ENCODE results near the gene OR51D1.
A peak's percentile ranks its signal among the peaks of the same experiment; 100 is the strongest.

OR51D1 gene

DNA sequence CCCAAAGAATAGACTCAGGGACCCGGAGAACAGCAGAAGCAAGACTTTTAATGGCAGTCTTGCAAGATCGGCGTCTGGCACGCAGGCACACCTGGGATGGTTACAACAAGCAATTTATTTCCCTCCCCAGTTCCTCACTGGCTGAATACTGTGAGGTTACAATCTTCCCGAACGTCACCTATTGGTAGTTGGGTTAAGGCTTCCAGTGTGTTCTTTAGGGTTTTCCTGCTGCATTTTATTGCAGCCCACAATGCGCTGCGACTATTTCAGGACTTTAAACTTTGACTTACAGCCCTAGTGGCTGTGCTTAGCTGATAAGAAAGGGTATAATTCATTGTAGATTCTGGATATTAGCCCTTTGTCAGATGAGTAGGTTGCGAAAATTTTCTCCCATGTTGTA lies 17.8 kb upstream of the OR51D1 start:
- H3K4me3 ChIP-seq (replicated peaks; ENCODE audit: insufficient read depth, low read length) = no peak overlapping the region
- no peak for DNase-seq (ENCODE audit: low read depth in 1 of 2, low spot score in 1 of 2)
- TF ChIP-seq, protein P1, sequence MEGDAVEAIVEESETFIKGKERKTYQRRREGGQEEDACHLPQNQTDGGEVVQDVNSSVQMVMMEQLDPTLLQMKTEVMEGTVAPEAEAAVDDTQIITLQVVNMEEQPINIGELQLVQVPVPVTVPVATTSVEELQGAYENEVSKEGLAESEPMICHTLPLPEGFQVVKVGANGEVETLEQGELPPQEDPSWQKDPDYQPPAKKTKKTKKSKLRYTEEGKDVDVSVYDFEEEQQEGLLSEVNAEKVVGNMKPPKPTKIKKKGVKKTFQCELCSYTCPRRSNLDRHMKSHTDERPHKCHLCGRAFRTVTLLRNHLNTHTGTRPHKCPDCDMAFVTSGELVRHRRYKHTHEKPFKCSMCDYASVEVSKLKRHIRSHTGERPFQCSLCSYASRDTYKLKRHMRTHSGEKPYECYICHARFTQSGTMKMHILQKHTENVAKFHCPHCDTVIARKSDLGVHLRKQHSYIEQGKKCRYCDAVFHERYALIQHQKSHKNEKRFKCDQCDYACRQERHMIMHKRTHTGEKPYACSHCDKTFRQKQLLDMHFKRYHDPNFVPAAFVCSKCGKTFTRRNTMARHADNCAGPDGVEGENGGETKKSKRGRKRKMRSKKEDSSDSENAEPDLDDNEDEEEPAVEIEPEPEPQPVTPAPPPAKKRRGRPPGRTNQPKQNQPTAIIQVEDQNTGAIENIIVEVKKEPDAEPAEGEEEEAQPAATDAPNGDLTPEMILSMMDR (IDR thresholded peaks at IDR 0.05; ENCODE audit: insufficient read depth, low read length) = no peak
- no peak for TF ChIP-seq POLR2AphosphoS5 (IDR thresholded peaks at IDR 0.05; ENCODE audit: low read depth)
- no peak for TF ChIP-seq SPI1 (IDR thresholded peaks at IDR 0.05; ENCODE audit: borderline replicate concordance, low read depth)
- TF ChIP-seq GABPA (IDR thresholded peaks at IDR 0.05; ENCODE audit: low read depth) = no peak
- TF ChIP-seq, protein P2, sequence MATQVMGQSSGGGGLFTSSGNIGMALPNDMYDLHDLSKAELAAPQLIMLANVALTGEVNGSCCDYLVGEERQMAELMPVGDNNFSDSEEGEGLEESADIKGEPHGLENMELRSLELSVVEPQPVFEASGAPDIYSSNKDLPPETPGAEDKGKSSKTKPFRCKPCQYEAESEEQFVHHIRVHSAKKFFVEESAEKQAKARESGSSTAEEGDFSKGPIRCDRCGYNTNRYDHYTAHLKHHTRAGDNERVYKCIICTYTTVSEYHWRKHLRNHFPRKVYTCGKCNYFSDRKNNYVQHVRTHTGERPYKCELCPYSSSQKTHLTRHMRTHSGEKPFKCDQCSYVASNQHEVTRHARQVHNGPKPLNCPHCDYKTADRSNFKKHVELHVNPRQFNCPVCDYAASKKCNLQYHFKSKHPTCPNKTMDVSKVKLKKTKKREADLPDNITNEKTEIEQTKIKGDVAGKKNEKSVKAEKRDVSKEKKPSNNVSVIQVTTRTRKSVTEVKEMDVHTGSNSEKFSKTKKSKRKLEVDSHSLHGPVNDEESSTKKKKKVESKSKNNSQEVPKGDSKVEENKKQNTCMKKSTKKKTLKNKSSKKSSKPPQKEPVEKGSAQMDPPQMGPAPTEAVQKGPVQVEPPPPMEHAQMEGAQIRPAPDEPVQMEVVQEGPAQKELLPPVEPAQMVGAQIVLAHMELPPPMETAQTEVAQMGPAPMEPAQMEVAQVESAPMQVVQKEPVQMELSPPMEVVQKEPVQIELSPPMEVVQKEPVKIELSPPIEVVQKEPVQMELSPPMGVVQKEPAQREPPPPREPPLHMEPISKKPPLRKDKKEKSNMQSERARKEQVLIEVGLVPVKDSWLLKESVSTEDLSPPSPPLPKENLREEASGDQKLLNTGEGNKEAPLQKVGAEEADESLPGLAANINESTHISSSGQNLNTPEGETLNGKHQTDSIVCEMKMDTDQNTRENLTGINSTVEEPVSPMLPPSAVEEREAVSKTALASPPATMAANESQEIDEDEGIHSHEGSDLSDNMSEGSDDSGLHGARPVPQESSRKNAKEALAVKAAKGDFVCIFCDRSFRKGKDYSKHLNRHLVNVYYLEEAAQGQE (IDR thresholded peaks at IDR 0.05; ENCODE audit: insufficient replicate concordance, low read depth) = no peak
- no peak overlapping the region for H3K27ac ChIP-seq (replicated peaks)
- H3K27me3 ChIP-seq (ENCODE audit: insufficient read depth, poor library complexity, severe bottlenecking) = no peaks in the 10 kb centered on the region

DNA sequence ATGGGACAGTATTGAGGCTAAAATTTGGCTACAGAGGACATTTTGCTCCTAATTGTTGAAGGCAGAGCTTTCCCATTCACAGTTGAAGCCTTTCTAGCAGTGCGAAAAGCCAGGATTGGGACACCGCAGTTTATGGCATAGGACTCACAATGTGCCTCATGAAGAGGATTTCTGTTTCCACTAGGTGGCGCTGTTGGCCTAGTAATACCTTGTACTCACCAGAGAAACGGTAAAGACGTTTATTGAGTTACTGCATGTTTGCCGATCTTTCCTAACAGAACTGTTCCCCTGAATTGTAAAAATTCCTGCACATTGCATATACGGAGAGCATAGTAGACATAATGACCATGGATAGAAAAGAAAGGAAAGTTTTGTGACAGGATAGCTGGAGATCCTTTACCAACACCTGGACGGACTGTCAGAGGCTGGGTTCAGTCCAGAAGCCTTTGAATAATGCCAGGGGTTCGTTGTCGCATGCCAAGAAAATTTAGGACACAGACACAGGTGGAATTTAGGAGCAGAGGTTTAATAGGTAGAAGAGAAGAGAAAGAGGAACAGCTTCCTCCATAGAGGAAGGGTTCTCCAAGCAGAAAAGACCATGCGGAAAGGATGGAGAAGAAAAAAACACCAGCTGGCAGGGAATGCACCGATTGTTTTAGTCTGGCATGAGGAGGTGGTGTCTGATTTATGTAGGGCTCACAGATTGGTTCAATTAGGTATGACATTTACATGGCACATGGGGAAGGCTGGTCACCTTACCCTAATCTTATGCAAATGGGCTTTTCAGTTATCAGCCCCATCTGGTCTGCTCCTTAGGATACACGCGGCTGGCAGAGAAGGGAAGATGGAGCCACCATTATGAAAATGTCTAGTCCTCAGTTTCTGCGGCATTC lies 10.8 kb upstream of the OR51D1 start:
- peak; percentile 37 to 75 for DNase-seq (ENCODE audit: low read depth in 1 of 2, low spot score in 1 of 2)

DNA sequence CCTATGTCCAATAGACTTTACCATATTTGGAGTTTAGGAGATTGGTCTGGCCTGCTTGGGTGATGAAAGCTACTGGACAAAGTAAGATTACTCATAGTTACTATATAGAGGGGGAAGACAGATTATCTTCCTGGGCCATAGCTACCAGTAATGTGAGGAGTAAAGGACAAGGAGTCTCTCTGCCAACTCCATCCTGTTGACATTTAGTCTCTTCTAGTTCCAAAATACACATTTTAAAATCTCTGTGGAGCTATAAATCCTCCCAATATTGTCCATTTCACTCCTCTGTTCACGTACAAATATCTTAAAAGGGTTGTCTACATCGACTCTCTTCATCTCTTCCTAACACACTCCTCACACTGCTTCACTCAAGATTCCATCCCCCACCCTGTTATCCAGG lies 1.1 kb upstream of the OR51D1 start:
- Histone ChIP-seq H3K4me3 (replicated peaks; ENCODE audit: insufficient read depth, low read length) (no peak overlapping the region), H3K27ac (replicated peaks) (no peak overlapping the region), H3K27me3 (ENCODE audit: insufficient read depth, poor library complexity, severe bottlenecking) (no peaks in the 10 kb centered on the region)
- DNase-seq (ENCODE audit: low read depth in 1 of 2, low spot score in 1 of 2) = no peak
- TF ChIP-seq, protein P1 (IDR thresholded peaks at IDR 0.05; ENCODE audit: insufficient read depth, low read length) = no peak
- TF ChIP-seq SPI1 (IDR thresholded peaks at IDR 0.05; ENCODE audit: borderline replicate concordance, low read depth) (no peak), POLR2AphosphoS5 (IDR thresholded peaks at IDR 0.05; ENCODE audit: low read depth) (no peak), GABPA (IDR thresholded peaks at IDR 0.05; ENCODE audit: low read depth) (no peak)
- TF ChIP-seq, protein P2 (IDR thresholded peaks at IDR 0.05; ENCODE audit: insufficient replicate concordance, low read depth) = no peak

More for the DNA sequence above, 10.8 kb upstream of the OR51D1 start:
- TF ChIP-seq, protein P1 (IDR thresholded peaks at IDR 0.05; ENCODE audit: insufficient read depth, low read length) = peak; percentile 55
- no peak for TF ChIP-seq SPI1 (IDR thresholded peaks at IDR 0.05; ENCODE audit: borderline replicate concordance, low read depth)
- Histone ChIP-seq H3K27ac (replicated peaks) (no peak overlapping the region), H3K27me3 (ENCODE audit: insufficient read depth, poor library complexity, severe bottlenecking) (no peaks in the 10 kb centered on the region), H3K4me3 (replicated peaks; ENCODE audit: insufficient read depth, low read length) (no peak overlapping the region)
